Upper lobe of right lung (tissue), 1 donor: Measurements from ENCODE around the gene SFRP5. TPM values are rescaled to one million over a fixed set of nuclear protein-coding genes. Genes with fewer than 3 reads are reported as not detected.

Experiments
- ATAC-seq: fragments of 200-7000 bp; cut with Tn5 transposase; one replicate; pipeline ENCODE4 v1.9.1; 2020; ENCODE audit warnings: mild to moderate bottlenecking, moderate library complexity
- DNase-seq: peaks from one replicate; pipeline ENCODE4 v3.0.0-alpha.2; 2020
- H3K27ac ChIP-seq: fragments of 200-600 bp; one replicate; pipeline ENCODE4 v1.8.0; 2022
- H3K27me3 ChIP-seq: fragments of 200-600 bp; one replicate; pipeline ENCODE4 v1.8.0; 2022; ENCODE audit warnings: mild to moderate bottlenecking
- H3K36me3 ChIP-seq: fragments of 200-600 bp; one replicate; pipeline ENCODE4 v1.8.0; 2022
- H3K4me1 ChIP-seq: fragments of 200-600 bp; one replicate; pipeline ENCODE4 v1.8.0; 2022
- H3K4me3 ChIP-seq: fragments of 200-600 bp; one replicate; pipeline ENCODE4 v1.8.0; 2022; ENCODE audit warnings: mild to moderate bottlenecking
- H3K9me3 ChIP-seq: fragments of 200-600 bp; one replicate; pipeline ENCODE4 v1.8.0; 2022
- CTCF ChIP-seq: fragments of 200-600 bp; IDR thresholded peaks from one replicate; pipeline ENCODE4 v1.8.0; 2022; ENCODE audit warnings: antibody characterized with exemption
- intact Hi-C: fragments of 100-400 bp; cut with DNase I; formaldehyde crosslinking; loops from one replicate; pipeline ENCODE4 v1.11.0; 2022
- total RNA-seq: library from RNA; stranded (reverse); fragmentation: NEBNext Ultra II Directional; extraction: Animal tissue kit (Norgen Biotek cat#: 25700); gene quantifications from one replicate; pipeline ENCODE4 v1.2.1, GENCODE V29; 2021
- donor health status: DM: no; HTN: yes; CAD: no; lungs with severe emphysema.

The SFRP5 gene
- total RNA-seq, 1 donor from 2014 or later, result 3.0 TPM

DNA sequence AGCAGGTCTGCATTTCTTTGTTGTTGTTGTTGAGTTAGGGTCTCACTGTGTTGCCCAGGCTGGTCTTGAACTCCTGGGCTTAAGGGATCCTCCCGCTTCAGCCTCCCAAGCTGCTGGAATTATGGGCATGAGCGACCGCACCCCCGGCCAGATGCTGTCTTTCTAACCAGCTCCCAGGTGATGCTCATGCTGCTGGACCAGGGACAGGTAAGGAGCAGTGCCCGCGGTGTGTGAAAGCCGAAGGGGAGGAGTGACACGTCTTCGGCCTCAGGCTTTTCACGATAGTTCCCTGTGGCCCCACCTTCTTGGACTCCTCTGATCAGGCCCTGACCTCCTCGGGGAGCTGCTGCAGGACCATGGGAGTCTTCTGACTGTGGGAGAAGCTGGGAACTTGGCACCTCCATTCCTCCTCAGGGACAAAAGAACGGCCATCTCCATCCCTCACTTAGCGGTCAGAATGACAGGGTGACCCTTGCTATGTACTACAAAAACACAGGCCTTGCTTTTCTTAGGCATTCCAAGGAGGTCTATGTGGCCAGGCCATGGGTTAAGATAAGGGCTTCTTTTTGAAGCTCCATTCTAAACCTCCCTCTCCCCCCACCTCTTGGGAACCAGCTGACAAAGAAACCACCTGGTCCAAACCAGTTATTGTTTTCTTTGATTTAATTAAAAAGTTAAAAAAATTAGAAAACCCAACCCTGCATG is 5.5 kb downstream of the SFRP5 start:
- DNase-seq (no peak), ATAC-seq (no peak)
- Histone ChIP-seq H3K4me1 (no peaks in the 10 kb centered on the region), H3K9me3 (no peaks in the 10 kb centered on the region), H3K36me3 (no peaks in the 10 kb centered on the region), H3K4me3 (no peak overlapping the region), H3K27ac (no peak overlapping the region), H3K27me3 (peaks cover 12% of the 10 kb centered on the region)
- TF ChIP-seq CTCF, result no peak
- intact Hi-C loops, result no loop called here

DNA sequence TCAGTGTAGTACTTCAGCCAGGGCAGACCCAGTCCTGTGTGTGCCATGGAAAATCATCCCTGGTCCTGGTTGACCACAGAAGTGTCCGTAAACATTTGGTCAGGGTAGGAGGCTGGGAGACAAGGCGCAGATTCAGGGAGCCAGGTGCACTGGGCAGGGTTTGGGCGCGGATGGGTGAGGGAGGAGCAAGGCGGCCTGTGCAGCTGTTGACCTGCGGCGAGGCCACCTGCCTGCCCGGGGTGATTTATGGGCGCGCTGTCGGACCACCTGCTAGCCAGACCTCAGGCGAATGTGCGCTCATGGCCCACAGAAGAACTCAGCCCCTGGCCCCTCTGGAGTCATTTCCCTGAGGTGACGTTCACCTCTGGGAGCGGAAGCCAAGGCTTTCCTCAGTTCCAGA is 6.6 kb downstream of the SFRP5 start:
- H3K36me3 ChIP-seq, result peaks cover 8% of the 10 kb centered on the region
- DNase-seq, result no peak
- TF ChIP-seq CTCF, result no peak
- intact Hi-C loops, result no loop called here
- no peaks in the 10 kb centered on the region for H3K4me1 ChIP-seq
- no peak for ATAC-seq
- no peak overlapping the region for H3K27ac ChIP-seq
- peaks cover 2% of the 10 kb centered on the region for H3K27me3 ChIP-seq
- no peaks in the 10 kb centered on the region for H3K9me3 ChIP-seq
- H3K4me3 ChIP-seq, result no peak overlapping the region

DNA sequence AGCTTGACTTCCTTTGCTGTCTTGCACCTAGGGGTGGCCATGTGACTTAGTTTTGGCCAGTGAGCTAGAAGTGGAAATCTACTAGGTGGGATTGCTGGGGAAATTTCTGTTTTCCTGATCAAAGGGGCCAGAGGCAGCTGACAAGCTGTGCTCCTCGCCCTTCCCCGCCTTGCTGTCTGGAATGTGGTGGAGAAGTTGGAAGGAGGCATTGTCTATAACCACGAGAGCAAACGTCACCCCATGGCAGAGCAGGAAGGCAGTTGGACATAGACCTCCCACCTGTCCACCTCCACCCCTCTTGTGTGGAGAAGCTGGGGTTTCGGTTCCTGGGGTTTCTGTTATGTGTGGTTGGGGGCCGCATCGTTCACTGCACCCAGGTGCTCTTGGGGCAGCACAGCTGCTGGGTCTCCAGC is 7.3 kb downstream of the SFRP5 start:
- DNase-seq (no peak), ATAC-seq (no peak)

GRCh38 chr10:97763947-97764346 is 7.9 kb downstream of the SFRP5 start:
- ATAC-seq, result no peak
- H3K9me3 ChIP-seq, result no peaks in the 10 kb centered on the region
- no peak overlapping the region for H3K27ac ChIP-seq
- intact Hi-C loops, result no loop called here
- no peak for TF ChIP-seq CTCF
- H3K4me3 ChIP-seq, result no peak overlapping the region
- no peaks in the 10 kb centered on the region for H3K4me1 ChIP-seq
- DNase-seq, result no peak
- no peaks in the 10 kb centered on the region for H3K27me3 ChIP-seq
- H3K36me3 ChIP-seq, result peaks cover 19% of the 10 kb centered on the region

More for the DNA sequence above, 7.3 kb downstream of the SFRP5 start:
- no peaks in the 10 kb centered on the region for H3K9me3 ChIP-seq
- no peaks in the 10 kb centered on the region for H3K27me3 ChIP-seq
- H3K36me3 ChIP-seq, result peaks cover 13% of the 10 kb centered on the region
- intact Hi-C loops, result no loop called here
- no peak overlapping the region for H3K27ac ChIP-seq
- TF ChIP-seq CTCF, result no peak
- no peaks in the 10 kb centered on the region for H3K4me1 ChIP-seq
- H3K4me3 ChIP-seq, result no peak overlapping the region

GRCh38 chr10:97763411-97763810 is 8.4 kb downstream of the SFRP5 start:
- TF ChIP-seq CTCF, result no peak
- intact Hi-C loops, result no loop called here
- H3K27me3 ChIP-seq, result no peaks in the 10 kb centered on the region

More at GRCh38 chr10:97763411-97763810, 8.4 kb downstream of the SFRP5 start:
- Histone ChIP-seq H3K9me3 (no peaks in the 10 kb centered on the region), H3K27ac (no peak overlapping the region), H3K36me3 (peaks cover 22% of the 10 kb centered on the region), H3K4me1 (no peaks in the 10 kb centered on the region), H3K4me3 (no peak overlapping the region)
- peak; percentile 9 for DNase-seq
- ATAC-seq, result no peak
